ENCODE measurements around the gene TOMM34. TPM values are rescaled to one million over a fixed set of nuclear protein-coding genes. Genes with fewer than 3 reads are reported as not detected.

The TOMM34 gene
- total RNA-seq, 1 donor from 2014 or later, result 23.7 TPM

DNA sequence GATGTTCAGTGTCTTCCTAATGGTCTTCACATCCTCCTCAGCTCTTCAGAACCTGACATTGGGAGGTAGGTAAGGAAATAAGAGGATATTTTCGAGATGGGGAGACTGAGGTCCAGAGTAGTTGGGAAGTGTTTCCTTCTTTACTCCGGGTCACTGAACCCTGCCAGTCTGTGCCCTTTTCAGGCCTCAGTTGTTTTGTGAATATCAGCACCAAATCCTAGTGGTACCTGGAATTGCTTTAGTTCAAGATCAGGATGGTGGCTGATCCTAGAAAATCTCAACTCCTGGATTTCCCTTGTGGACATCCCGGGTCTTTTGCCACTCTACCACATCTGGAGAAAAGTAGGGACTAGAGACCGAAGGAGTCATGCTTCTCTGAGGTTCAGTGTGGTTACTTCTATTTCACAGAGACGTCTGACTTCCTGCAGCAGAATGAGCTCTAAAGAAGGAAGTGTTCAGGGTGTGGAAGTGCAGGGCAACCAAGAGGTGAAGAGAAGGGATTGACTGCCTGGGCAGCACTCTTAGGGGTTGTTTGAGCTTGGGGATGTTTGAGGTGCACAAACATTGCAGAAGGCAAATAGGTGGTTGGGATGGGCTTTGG is 7.1 kb upstream of the TOMM34 start:
- Mint-ChIP-seq H3K9me3 (ENCODE audit: unreplicated experiment) (no peaks in the 10 kb centered on the region), H3K4me1 (ENCODE audit: unreplicated experiment) (peaks cover 42% of the 10 kb centered on the region), H3K27ac (ENCODE audit: unreplicated experiment) (peak overlapping the region; percentile 86), H3K36me3 (ENCODE audit: unreplicated experiment) (peaks cover 1% of the 10 kb centered on the region), H3K4me3 (ENCODE audit: unreplicated experiment) (peak overlapping the region; percentile 99), H3K27me3 (ENCODE audit: unreplicated experiment) (no peaks in the 10 kb centered on the region)
- TF ChIP-seq, protein P1, sequence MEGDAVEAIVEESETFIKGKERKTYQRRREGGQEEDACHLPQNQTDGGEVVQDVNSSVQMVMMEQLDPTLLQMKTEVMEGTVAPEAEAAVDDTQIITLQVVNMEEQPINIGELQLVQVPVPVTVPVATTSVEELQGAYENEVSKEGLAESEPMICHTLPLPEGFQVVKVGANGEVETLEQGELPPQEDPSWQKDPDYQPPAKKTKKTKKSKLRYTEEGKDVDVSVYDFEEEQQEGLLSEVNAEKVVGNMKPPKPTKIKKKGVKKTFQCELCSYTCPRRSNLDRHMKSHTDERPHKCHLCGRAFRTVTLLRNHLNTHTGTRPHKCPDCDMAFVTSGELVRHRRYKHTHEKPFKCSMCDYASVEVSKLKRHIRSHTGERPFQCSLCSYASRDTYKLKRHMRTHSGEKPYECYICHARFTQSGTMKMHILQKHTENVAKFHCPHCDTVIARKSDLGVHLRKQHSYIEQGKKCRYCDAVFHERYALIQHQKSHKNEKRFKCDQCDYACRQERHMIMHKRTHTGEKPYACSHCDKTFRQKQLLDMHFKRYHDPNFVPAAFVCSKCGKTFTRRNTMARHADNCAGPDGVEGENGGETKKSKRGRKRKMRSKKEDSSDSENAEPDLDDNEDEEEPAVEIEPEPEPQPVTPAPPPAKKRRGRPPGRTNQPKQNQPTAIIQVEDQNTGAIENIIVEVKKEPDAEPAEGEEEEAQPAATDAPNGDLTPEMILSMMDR (IDR thresholded peaks at IDR 0.05), result no peak
- no peak for DNase-seq (ENCODE audit: extremely low spot score, unreplicated experiment)

DNA sequence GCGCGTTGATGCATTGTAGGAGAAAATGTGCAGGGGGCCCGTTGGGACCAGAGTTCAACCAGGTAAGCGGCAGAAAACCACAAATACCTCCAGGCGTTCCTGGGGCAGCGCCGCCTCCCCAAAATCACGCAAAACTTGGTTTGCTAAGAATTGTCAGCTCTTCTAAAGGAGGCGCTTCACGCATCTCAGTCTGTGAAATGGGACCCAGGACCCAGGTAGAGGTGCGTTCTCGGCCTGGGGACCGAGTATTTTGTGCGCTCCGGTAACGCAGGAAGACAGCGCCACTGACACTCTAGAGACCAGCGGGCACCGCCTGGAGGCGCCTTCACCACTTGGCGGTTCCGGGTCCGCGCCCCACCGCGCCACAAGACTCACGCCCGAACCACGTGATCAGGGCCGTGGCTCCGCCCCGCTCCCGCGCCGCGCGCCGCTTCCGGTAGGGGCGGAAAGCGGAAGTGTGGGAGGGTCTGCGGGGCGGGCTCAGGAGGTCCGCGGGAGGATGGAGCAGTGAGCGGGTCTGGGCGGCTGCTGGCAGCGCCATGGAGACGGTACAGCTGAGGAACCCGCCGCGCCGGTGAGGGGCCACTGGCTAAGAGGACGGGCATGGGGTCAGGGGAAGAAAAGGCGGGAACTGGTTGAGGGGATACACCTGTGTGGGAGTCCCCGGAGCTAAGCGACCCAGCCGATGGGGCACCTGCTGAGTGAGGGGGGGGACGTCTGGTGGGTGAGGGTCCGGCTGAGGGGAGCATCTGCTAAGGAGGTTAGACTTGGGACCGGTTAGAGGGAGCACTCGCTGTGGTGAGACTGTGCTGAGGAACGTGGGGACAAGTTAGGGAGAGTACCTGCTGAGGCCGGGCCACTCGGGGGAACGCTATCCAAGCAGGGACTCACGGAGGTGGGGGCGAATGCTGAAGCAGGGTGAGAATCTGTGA is 6.1 kb upstream of the TOMM34 start, which contains the start of gene STK4:
Gene STK4, plus strand, starts transcription at position 483 of the 932 bp plus-strand sequence. Its CDS starts 57 bp downstream, at position 540.
- Mint-ChIP-seq H3K4me1 (ENCODE audit: unreplicated experiment) (peaks cover 42% of the 10 kb centered on the region), H3K27ac (ENCODE audit: unreplicated experiment) (peak within 1 kb of the TSS; percentile 86), H3K9me3 (ENCODE audit: unreplicated experiment) (no peaks in the 10 kb centered on the region), H3K27me3 (ENCODE audit: unreplicated experiment) (no peaks in the 10 kb centered on the region), H3K36me3 (ENCODE audit: unreplicated experiment) (peaks cover under 1% of the 10 kb centered on the region), H3K4me3 (ENCODE audit: unreplicated experiment) (peak within 1 kb of the TSS; percentile 99)
- TF ChIP-seq, protein P1 (IDR thresholded peaks at IDR 0.05), result peak; percentile 48
- peak; percentile 97 for DNase-seq (ENCODE audit: extremely low spot score, unreplicated experiment)

- peaks cover 40% of the 10 kb centered on the region for H3K4me1 Mint-ChIP-seq (ENCODE audit: unreplicated experiment)
Observed at GRCh38 chr20:44965651-44966029, 5.4 kb upstream of the TOMM34 start.

GRCh38 chr20:44963325-44964215 is 3.4 kb upstream of the TOMM34 start:
- DNase-seq (ENCODE audit: extremely low spot score, unreplicated experiment), result no peak
- H3K27me3 Mint-ChIP-seq (ENCODE audit: unreplicated experiment), result no peaks in the 10 kb centered on the region
- no peak overlapping the region for H3K27ac Mint-ChIP-seq (ENCODE audit: unreplicated experiment)
- peaks cover 45% of the 10 kb centered on the region for H3K4me1 Mint-ChIP-seq (ENCODE audit: unreplicated experiment)
- no peak overlapping the region for H3K4me3 Mint-ChIP-seq (ENCODE audit: unreplicated experiment)
- TF ChIP-seq, protein P1 (IDR thresholded peaks at IDR 0.05), result no peak
- H3K36me3 Mint-ChIP-seq (ENCODE audit: unreplicated experiment), result no peaks in the 10 kb centered on the region
- no peaks in the 10 kb centered on the region for H3K9me3 Mint-ChIP-seq (ENCODE audit: unreplicated experiment)

More at GRCh38 chr20:44965651-44966029, 5.4 kb upstream of the TOMM34 start:
- DNase-seq (ENCODE audit: extremely low spot score, unreplicated experiment), result no peak
- Mint-ChIP-seq H3K4me3 (ENCODE audit: unreplicated experiment) (peak overlapping the region; percentile 99), H3K27me3 (ENCODE audit: unreplicated experiment) (no peaks in the 10 kb centered on the region), H3K27ac (ENCODE audit: unreplicated experiment) (peak overlapping the region; percentile 86), H3K36me3 (ENCODE audit: unreplicated experiment) (no peaks in the 10 kb centered on the region), H3K9me3 (ENCODE audit: unreplicated experiment) (no peaks in the 10 kb centered on the region)
- TF ChIP-seq, protein P1 (IDR thresholded peaks at IDR 0.05), result no peak

Data from osteocyte (in vitro differentiated cells).